Mammary epithelial cell (primary cell): ENCODE measurements around the gene PRDX5.

Experiments used
- EZH2 ChIP-seq: IDR thresholded peaks from 2 replicates; pipeline ENCODE4 v1.6.1; 2012; ENCODE audit warnings: low read length, inconsistent platforms, borderline replicate concordance
- TF ChIP-seq, protein P1 (sequence below), 2 donors: IDR thresholded peaks in 1 of 2; conservative IDR thresholded peaks in 1 of 2; 2 replicates each; pipeline ENCODE4 v1.5.1; 2011 to 2012; ENCODE audit warnings: inconsistent platforms in 2 of 2, low read length in 2 of 2, mild to moderate bottlenecking in 2 of 2, control low read depth in 1 of 2, low read depth in 1 of 2; ENCODE audit not compliant: insufficient read depth in 1 of 2; ENCODE audit errors: extremely low read depth in 1 of 2

DNA sequence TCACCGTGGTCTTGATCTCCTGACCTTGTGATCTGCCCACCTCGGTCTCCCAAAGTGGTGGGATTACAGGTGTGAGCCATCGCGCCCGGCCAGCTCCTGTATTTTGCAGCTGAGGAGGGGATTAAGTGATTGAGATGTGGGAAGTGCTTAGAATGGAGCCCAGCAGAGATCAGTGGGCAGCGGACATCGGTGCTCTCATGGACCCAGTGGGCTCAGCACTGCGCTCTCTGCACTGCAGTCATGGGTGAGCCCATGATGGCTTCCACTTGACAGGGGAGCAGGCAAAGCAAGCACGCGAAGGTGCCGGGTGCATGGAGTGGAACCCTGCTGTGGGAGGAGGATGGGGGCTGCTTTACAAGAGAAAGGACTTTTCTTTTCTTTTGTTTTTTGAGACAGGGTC lies 13.0 kb downstream of the PRDX5 start:
- TF ChIP-seq, protein P1, sequence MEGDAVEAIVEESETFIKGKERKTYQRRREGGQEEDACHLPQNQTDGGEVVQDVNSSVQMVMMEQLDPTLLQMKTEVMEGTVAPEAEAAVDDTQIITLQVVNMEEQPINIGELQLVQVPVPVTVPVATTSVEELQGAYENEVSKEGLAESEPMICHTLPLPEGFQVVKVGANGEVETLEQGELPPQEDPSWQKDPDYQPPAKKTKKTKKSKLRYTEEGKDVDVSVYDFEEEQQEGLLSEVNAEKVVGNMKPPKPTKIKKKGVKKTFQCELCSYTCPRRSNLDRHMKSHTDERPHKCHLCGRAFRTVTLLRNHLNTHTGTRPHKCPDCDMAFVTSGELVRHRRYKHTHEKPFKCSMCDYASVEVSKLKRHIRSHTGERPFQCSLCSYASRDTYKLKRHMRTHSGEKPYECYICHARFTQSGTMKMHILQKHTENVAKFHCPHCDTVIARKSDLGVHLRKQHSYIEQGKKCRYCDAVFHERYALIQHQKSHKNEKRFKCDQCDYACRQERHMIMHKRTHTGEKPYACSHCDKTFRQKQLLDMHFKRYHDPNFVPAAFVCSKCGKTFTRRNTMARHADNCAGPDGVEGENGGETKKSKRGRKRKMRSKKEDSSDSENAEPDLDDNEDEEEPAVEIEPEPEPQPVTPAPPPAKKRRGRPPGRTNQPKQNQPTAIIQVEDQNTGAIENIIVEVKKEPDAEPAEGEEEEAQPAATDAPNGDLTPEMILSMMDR (conservative IDR thresholded peaks at IDR 0.05 in 1 of 2, IDR thresholded peaks at IDR 0.05 in 1 of 2; ENCODE audit: extremely low read depth in 1 of 2, insufficient read depth in 1 of 2, low read depth in 1 of 2, low read length in 2 of 2): no peak
- TF ChIP-seq EZH2: no peak
